ENCODE data around the gene RAD23A.

DNA sequence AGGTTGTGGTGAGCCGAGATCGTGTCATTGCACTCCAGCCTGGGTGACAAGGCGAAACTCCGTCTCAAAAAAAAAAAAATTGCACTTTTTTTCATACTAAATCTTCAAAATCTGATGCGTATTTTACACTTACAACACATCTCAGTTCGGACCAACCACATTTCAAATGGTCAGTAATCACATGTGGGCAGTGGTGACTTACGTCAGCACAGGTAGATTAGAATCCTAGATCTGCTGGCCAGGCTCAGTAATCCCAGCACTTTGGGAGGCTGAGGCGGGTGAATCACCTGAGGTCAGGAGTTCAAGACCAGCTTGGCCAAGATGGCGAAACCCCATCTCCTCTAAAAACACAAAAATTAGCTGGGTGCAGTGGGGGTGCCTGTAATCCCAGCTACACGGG is 10.6 kb upstream of the RAD23A start:
- TF ChIP-seq, protein P1, sequence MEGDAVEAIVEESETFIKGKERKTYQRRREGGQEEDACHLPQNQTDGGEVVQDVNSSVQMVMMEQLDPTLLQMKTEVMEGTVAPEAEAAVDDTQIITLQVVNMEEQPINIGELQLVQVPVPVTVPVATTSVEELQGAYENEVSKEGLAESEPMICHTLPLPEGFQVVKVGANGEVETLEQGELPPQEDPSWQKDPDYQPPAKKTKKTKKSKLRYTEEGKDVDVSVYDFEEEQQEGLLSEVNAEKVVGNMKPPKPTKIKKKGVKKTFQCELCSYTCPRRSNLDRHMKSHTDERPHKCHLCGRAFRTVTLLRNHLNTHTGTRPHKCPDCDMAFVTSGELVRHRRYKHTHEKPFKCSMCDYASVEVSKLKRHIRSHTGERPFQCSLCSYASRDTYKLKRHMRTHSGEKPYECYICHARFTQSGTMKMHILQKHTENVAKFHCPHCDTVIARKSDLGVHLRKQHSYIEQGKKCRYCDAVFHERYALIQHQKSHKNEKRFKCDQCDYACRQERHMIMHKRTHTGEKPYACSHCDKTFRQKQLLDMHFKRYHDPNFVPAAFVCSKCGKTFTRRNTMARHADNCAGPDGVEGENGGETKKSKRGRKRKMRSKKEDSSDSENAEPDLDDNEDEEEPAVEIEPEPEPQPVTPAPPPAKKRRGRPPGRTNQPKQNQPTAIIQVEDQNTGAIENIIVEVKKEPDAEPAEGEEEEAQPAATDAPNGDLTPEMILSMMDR (conservative IDR thresholded peaks at IDR 0.05): no peak
- TF ChIP-seq ZFX (IDR thresholded peaks at IDR 0.05): no peak

Measured in C4-2B (cell line).